Non-pigmented ciliary epithelial cell (primary cell): Measurements from ENCODE around the gene STK36.

Source experiments
- DNase-seq: peaks from one replicate; pipeline ENCODE4 v3.0.0-alpha.2; 2010; ENCODE audit warnings: low read depth

STK36 gene

GRCh38 chr2:218663901-218664300 is 8.0 kb upstream of the STK36 start:
- no peak for DNase-seq

GRCh38 chr2:218664653-218665052 is 7.2 kb upstream of the STK36 start:
- no peak for DNase-seq

GRCh38 chr2:218671097-218671653 is 711 bp upstream of the STK36 start:
- DNase-seq: no peak

GRCh38 chr2:218679119-218679518 is 7.2 kb downstream of the STK36 start:
- no peak for DNase-seq

- no peak for DNase-seq
Measured at GRCh38 chr2:218680061-218680460, 8.2 kb downstream of the STK36 start.

GRCh38 chr2:218687400-218688060 is 15.6 kb downstream of the STK36 start:
- peak; percentile 52 for DNase-seq

GRCh38 chr2:218691234-218691633 is 19.3 kb downstream of the STK36 start:
- DNase-seq: no peak

GRCh38 chr2:218694405-218695145 is 22.7 kb downstream of the STK36 start:
- no peak for DNase-seq

GRCh38 chr2:218698885-218699284 is 27.0 kb downstream of the STK36 start:
- no peak for DNase-seq

GRCh38 chr2:218701806-218702205 is 29.9 kb downstream of the STK36 start:
- DNase-seq: no peak

GRCh38 chr2:218703341-218703740 is 31.5 kb downstream of the STK36 start:
- DNase-seq: no peak

GRCh38 chr2:218708086-218708485 is 36.2 kb downstream of the STK36 start:
- no peak for DNase-seq

GRCh38 chr2:218709908-218710307 is 38.0 kb downstream of the STK36 start:
- DNase-seq: no peak

- no peak for DNase-seq
Measured at GRCh38 chr2:218710334-218710686, 38.4 kb downstream of the STK36 start.

- peak; percentile 82 for DNase-seq
Measured at GRCh38 chr2:218710687-218711549, 39.0 kb downstream of the STK36 start, which contains the start of gene TTLL4. Gene TTLL4 (plus strand): TSS chr2:218710835. CDS start chr2:218737677, 26,842 bp downstream.

- no peak for DNase-seq
Measured at GRCh38 chr2:218711550-218711929, 39.7 kb downstream of the STK36 start.

GRCh38 chr2:218713922-218714321 is 42.0 kb downstream of the STK36 start:
- no peak for DNase-seq

- no peak for DNase-seq
Measured at GRCh38 chr2:218716070-218716469, 44.2 kb downstream of the STK36 start.

- no peak for DNase-seq
Measured at GRCh38 chr2:218717262-218717661, 45.4 kb downstream of the STK36 start.

- DNase-seq: no peak
Measured at GRCh38 chr2:218718058-218718457, 46.2 kb downstream of the STK36 start.

GRCh38 chr2:218719457-218719856 is 47.6 kb downstream of the STK36 start:
- no peak for DNase-seq
